K562 treated with DMSO at 1 percent for 24 hours (cell line): ENCODE measurements around the gene MIOS. TPM values are rescaled to one million over a fixed set of nuclear protein-coding genes. Genes with fewer than 3 reads are reported as not detected.

ENCODE experiments used
- total RNA-seq: library from RNA; unstranded; fragments of 300-600 nt; gene quantifications from 2 replicates; pipeline ENCODE4 v1.2.3, GENCODE V29; 2022; ENCODE audit warnings: low read depth; ENCODE audit not compliant: insufficient read depth

MIOS gene
- 12.2 and 18.5 TPM in 2 replicates for total RNA-seq

DNA sequence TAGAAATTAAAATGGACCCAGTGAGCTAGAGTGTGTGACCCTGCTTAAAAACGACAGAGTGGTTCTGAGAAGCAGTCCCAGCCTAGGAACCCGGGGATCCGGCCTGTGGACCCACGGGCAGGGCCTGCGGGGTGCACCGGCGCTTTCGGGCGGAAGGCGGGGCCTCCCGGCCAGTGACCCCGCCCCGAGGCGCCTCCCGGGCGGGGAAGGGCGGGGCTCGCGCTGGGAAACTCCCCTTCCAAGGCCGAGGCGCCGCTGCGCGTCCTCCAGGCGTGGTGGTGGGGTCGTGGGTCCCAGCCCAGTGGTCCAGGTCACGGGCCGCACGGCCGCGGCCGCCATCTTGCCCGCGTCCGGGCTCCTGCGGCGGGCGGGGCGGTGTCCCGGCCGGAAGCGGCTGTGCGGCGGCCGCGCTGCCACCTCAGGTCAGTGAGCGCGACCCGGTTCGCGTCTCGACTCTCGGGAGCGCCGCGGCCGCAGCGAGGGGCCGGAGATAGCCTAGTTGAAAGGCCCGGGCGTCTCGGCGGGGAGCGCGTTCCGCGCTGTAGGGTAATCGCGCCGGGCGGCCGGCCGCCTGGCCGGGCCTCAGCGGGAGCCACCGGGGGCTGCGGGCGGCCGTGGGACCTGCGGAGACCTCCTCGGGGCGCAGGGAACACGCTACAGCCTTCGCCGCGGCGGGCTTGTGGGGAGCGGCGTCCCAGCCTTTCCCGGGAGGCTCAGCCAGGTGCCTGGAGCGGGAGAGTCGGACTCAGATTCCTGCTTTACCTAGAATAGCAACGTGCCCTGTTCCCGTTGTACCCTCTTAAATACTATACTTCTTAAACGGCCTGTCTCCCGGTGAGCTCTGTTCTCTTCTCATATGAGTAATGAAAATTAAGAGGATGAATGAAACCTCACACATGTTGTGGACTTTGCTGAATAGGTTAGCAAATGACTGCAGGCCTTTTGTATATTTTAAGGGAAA is at the start of gene MIOS:
Gene MIOS, plus strand, starts transcription at position 234 of the 961 bp plus-strand sequence. CDS start 5,592 bp downstream, outside the sequence.

DNA sequence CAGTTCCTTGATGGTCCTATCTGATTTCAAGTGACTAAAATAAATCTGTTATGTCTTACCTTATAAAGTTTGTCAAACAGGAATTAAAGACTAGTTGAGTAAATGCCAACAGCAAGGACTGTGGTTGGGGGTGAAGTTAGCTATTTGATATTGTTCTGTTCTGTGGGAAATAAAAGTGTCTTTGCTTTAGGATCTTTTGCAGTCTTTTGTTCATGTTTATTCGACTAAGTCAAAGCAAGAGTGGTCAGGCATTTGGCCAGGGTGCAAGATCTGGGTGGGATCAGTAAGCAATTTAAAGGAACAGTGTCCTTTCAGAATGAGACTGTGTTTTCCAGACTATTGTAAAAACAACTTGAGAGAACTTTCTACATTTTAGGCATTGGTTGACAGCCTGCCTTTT is 31.0 kb upstream of the MIOS start, which contains the start of gene COL28A1:
Gene COL28A1, minus strand, starts transcription at position 183 of the 400 bp plus-strand sequence. CDS start 2,998 bp downstream, outside the sequence.

DNA sequence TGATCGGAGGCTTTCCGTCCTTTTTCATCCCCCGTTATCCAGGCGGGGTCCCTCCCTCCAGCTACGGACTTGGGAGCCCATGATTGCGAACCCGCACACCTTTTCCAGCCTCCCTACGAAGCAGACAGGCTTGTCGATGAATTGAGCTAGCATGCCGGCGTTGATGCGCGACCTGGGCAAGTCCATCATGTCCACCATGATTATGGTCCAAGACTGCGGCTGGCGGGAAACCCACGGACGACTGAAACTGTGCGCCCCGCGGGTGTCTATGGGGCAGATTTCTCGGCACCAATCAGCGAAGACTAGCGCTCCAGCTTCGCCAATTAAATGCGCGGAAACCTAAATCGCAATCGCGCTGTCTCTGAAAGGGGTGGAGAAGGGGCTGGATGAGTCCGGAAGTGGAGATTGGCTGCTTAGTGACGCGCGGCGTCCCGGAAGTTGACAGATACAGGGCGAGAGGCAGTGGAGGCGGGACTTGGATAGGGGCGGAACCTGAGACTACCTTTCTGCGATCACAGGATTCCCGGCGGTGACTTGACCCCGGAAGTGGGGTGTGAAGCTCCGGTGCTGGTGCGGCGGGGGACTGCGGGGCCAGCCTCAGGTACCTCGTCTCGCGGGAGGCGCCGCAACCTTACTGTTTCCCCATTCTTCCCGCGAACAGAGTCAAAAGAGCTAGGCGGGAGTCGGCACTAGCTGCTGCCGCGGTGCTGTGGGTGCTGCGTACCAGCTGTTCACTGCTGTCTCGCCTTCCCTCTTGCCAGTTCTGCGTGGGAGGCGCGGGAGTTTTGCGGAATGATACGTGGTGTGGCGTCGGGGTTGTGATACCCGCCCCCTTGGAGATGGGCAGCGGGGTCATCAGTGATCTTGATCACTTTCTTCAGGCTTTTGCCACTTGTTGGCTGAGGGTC is 73.8 kb downstream of the MIOS start, which contains the start of gene UMAD1:
Gene UMAD1, plus strand, starts transcription at position 532 of the 908 bp plus-strand sequence. CDS start 32,620 bp downstream, outside the sequence.

Other genes with a start within 250 kb of the MIOS start
- gene COL28A1, start 31.0 kb upstream of the MIOS start, total RNA-seq = 0.31 TPM in 1 of 2 replicates, not detected in the other
- 13.7 and 14.9 TPM in 2 replicates for gene UMAD1, start 73.9 kb downstream of the MIOS start, total RNA-seq
- 28.3 and 37.1 TPM in 2 replicates for gene RPA3, start 151.7 kb downstream of the MIOS start, total RNA-seq